H1 (cell line): ENCODE results near the gene BCKDHB. TPM values are rescaled to one million over a fixed set of nuclear protein-coding genes. Genes with fewer than 3 reads are reported as not detected.

Source experiments
- CTCF ChIA-PET: fragments of 300-600 bp; sonication (Branson Sonifier 250); formaldehyde crosslinking; loops from one replicate; lab custom pipeline; 2021; ENCODE audit not compliant: partially characterized antibody; lab: Charles Lee
- POLR2A ChIA-PET: fragments of 300-600 bp; sonication (Branson Sonifier 250); formaldehyde crosslinking; loops from one replicate; lab custom pipeline; 2021; ENCODE audit warnings: inconsistent platforms; ENCODE audit not compliant: partially characterized antibody; lab: Charles Lee
- DNase-seq, 2 experiments: peaks; one replicate each; pipeline versions ENCODE4 v3.0.0 to v3.0.0-alpha.2; 2010 to 2022; ENCODE audit warnings: low spot score in 2 of 2, low read depth in 1 of 2, mixed read lengths in 1 of 2
- FAIRE-seq: peaks from 2 replicates; lab custom pipeline; 2011; peaks lifted over from hg19 to GRCh38; lab: Jason Lieb, UNC
- H2AFZ ChIP-seq: 2 replicates; pipeline ENCODE4 v1.8.1; 2012; ENCODE audit warnings: low read length, inconsistent platforms
- H2AK5ac ChIP-seq: 2 replicates; pipeline ENCODE4 v1.6.1; 2013; ENCODE audit warnings: low read depth, low read length
- H2BK120ac ChIP-seq: replicated peaks from 2 replicates; pipeline ENCODE3; 2013; ENCODE audit warnings: low read depth, low read length, inconsistent platforms
- H2BK12ac ChIP-seq: 2 replicates; pipeline ENCODE4 v1.6.1; 2013; ENCODE audit warnings: low read depth, low read length
- H2BK15ac ChIP-seq: 2 replicates; pipeline ENCODE4 v1.6.1; 2013; ENCODE audit warnings: low read length
- H2BK20ac ChIP-seq: 2 replicates; pipeline ENCODE4 v1.6.1; 2013; ENCODE audit warnings: low read length
- H2BK5ac ChIP-seq: 2 replicates; pipeline ENCODE4 v1.6.1; 2013; ENCODE audit warnings: low read depth, low read length
- H3K14ac ChIP-seq: 2 replicates; pipeline ENCODE4 v1.6.1; 2013; ENCODE audit warnings: inconsistent platforms; ENCODE audit not compliant: insufficient read length
- H3K18ac ChIP-seq: 2 replicates; pipeline ENCODE4 v1.6.1; 2013; ENCODE audit warnings: low read length; ENCODE audit errors: extremely low read depth
- H3K23ac ChIP-seq: 2 replicates; pipeline ENCODE4 v1.6.1; 2013; ENCODE audit warnings: inconsistent platforms; ENCODE audit not compliant: insufficient read length
- H3K23me2 ChIP-seq: 2 replicates; pipeline ENCODE4 v1.6.1; 2013; ENCODE audit warnings: low read depth, low read length
- H3K27ac ChIP-seq: 2 replicates; pipeline ENCODE4 v1.6.1; 2011; ENCODE audit warnings: low read depth, low read length, inconsistent platforms
- H3K27me3 ChIP-seq, 4 experiments: replicated peaks in 1 of 4; 1 replicate in 1 of 4; 2 replicates in 3 of 4; pipeline versions ENCODE4 v1.6.1 to v1.8.1; 2011 to 2013; ENCODE audit warnings: low read length in 3 of 4, mild to moderate bottlenecking in 3 of 4, inconsistent platforms in 2 of 4, mixed read lengths in 2 of 4, moderate library complexity in 1 of 4; ENCODE audit not compliant: control insufficient read depth in 3 of 4, insufficient read depth in 3 of 4; ENCODE audit errors: extremely low read depth in 1 of 4
- H3K36me3 ChIP-seq, 4 experiments: 2 replicates each; pipeline versions ENCODE4 v1.6.1 to v1.8.1; 2011 to 2013; ENCODE audit warnings: mild to moderate bottlenecking in 4 of 4, low read length in 3 of 4, moderate library complexity in 2 of 4, control low read depth in 1 of 4, inconsistent platforms in 1 of 4; ENCODE audit not compliant: insufficient read depth in 4 of 4, control insufficient read depth in 2 of 4
- H3K4ac ChIP-seq: replicated peaks from 2 replicates; pipeline ENCODE3; 2013; ENCODE audit warnings: low read length, low read depth, mixed read lengths, inconsistent platforms; ENCODE audit not compliant: insufficient read length
- H3K4me1 ChIP-seq, 4 experiments: replicated peaks in 1 of 4; 1 replicate in 1 of 4; 2 replicates in 3 of 4; pipeline versions ENCODE4 v1.6.1 to v1.8.1; 2011 to 2013; ENCODE audit warnings: low read length in 3 of 4, inconsistent platforms in 2 of 4, mixed read lengths in 1 of 4; ENCODE audit not compliant: insufficient read depth in 4 of 4, control insufficient read depth in 3 of 4
- H3K4me2 ChIP-seq, 2 experiments: 2 replicates each; pipeline versions ENCODE4 v1.6.1 to v1.8.1; 2011 to 2013; ENCODE audit warnings: low read depth in 2 of 2, low read length in 2 of 2, control low read depth in 1 of 2, inconsistent platforms in 1 of 2, mild to moderate bottlenecking in 1 of 2; ENCODE audit not compliant: insufficient read depth in 1 of 2
- H3K4me3 ChIP-seq, 4 experiments: fragments of 200-600, 300-600 bp in 1 of 4; sonication (generic), shearing (Covaris generic), sonication (Bioruptor Twin) in 1 of 4; 2 replicates each; pipeline versions ENCODE4 v1.5.1 to v1.8.1; 2011 to 2016; ENCODE audit warnings: low read length in 4 of 4, low read depth in 3 of 4, control low read depth in 2 of 4, inconsistent platforms in 2 of 4, mild to moderate bottlenecking in 2 of 4, mixed read lengths in 1 of 4, moderate library complexity in 1 of 4; ENCODE audit not compliant: insufficient read depth in 2 of 4; ENCODE audit errors: extremely low read depth in 1 of 4
- H3K56ac ChIP-seq: replicated peaks from 2 replicates; pipeline ENCODE3; 2013; ENCODE audit warnings: low read depth, mild to moderate bottlenecking, mixed read lengths, low read length, inconsistent platforms; ENCODE audit not compliant: insufficient read length
- H3K79me1 ChIP-seq: 2 replicates; pipeline ENCODE4 v1.6.1; 2013; ENCODE audit warnings: low read depth, low read length, control low read depth
- H3K79me2 ChIP-seq, 2 experiments: 2 replicates each; pipeline versions ENCODE4 v1.6.1 to v1.8.1; 2012 to 2013; ENCODE audit warnings: low read length in 2 of 2, mild to moderate bottlenecking in 2 of 2, inconsistent platforms in 1 of 2; ENCODE audit not compliant: insufficient read depth in 2 of 2, control insufficient read depth in 1 of 2
- H3K9ac ChIP-seq, 4 experiments: replicated peaks in 1 of 4; 1 replicate in 1 of 4; 2 replicates in 3 of 4; pipeline versions ENCODE4 v1.6.1 to v1.8.1; 2011 to 2013; ENCODE audit warnings: low read depth in 3 of 4, low read length in 3 of 4, control low read depth in 2 of 4, mild to moderate bottlenecking in 2 of 4, moderate library complexity in 2 of 4, inconsistent platforms in 1 of 4; ENCODE audit errors: extremely low read depth in 1 of 4
- H3K9me3 ChIP-seq, 2 experiments: 2 replicates each; pipeline versions ENCODE4 v1.6.1 to v1.8.1; 2012 to 2013; ENCODE audit warnings: mild to moderate bottlenecking in 2 of 2, moderate library complexity in 2 of 2, control low read depth in 1 of 2, inconsistent platforms in 1 of 2, low read depth in 1 of 2, low read length in 1 of 2, mixed read lengths in 1 of 2; ENCODE audit not compliant: insufficient read depth in 2 of 2
- H4K20me1 ChIP-seq, 2 experiments: replicated peaks in 1 of 2; 2 replicates each; pipeline versions ENCODE3 to v1.8.1; 2011 to 2013; ENCODE audit warnings: inconsistent platforms in 2 of 2, low read length in 2 of 2, mild to moderate bottlenecking in 1 of 2; ENCODE audit not compliant: insufficient read depth in 2 of 2, control insufficient read depth in 1 of 2
- H4K5ac ChIP-seq: 2 replicates; pipeline ENCODE4 v1.6.1; 2013; ENCODE audit warnings: low read length, low read depth, mixed read lengths, inconsistent platforms; ENCODE audit not compliant: insufficient read length
- H4K8ac ChIP-seq: 2 replicates; pipeline ENCODE4 v1.8.0; 2013; ENCODE audit warnings: mild to moderate bottlenecking, moderate library complexity, low read length, inconsistent platforms; ENCODE audit not compliant: insufficient read depth; ENCODE audit errors: extremely low read depth
- H4K91ac ChIP-seq: replicated peaks from 2 replicates; pipeline ENCODE3; 2013; ENCODE audit warnings: low read length, mixed read lengths, inconsistent platforms; ENCODE audit not compliant: insufficient read length
- CBX5 ChIP-seq: fragments of 300-800, 300-1000 bp; sonication (generic); IDR thresholded peaks from 2 replicates; pipeline ENCODE4 v1.7.1; 2016; ENCODE audit warnings: antibody characterized with exemption, low read length, low read depth
- GTF2F1 ChIP-seq: IDR thresholded peaks from 2 replicates; pipeline ENCODE4 v1.6.1; 2012; ENCODE audit warnings: low read depth, low read length, improper control_type of control experiment, borderline replicate concordance
- JUND ChIP-seq: IDR thresholded peaks from 2 replicates; pipeline ENCODE4 v1.6.1; 2011; ENCODE audit warnings: mild to moderate bottlenecking, improper control_type of control experiment, low read length
- KDM1A ChIP-seq: fragments of 200-600, 300-600 bp; sonication (generic); IDR thresholded peaks from 2 replicates; pipeline ENCODE4 v1.7.1; 2016; ENCODE audit warnings: mild to moderate bottlenecking, low read length, borderline replicate concordance
- SUZ12 ChIP-seq: fragments of 200-600 bp; sonication (generic); IDR thresholded peaks from 2 replicates; pipeline ENCODE4 v1.6.1; 2012; ENCODE audit warnings: mild to moderate bottlenecking, inconsistent platforms, low read length, moderate library complexity, mixed read lengths
- TAF7 ChIP-seq: optimal IDR thresholded peaks from 2 replicates; pipeline ENCODE3; 2011; ENCODE audit warnings: low read depth, mild to moderate bottlenecking, inconsistent platforms, low read length, moderate library complexity, borderline replicate concordance
- YY1 ChIP-seq: IDR thresholded peaks from 2 replicates; pipeline ENCODE4 v1.6.1; 2011; ENCODE audit warnings: low read depth, mild to moderate bottlenecking, low read length
- WGBS, 2 experiments: shearing (Covaris generic) in 1 of 2; methylation state at CpG; one replicate each; pipeline versions ENCODE4 v1.1.6 to v1.1.7; 2013 to 2015; ENCODE audit warnings: low lambda C conversion rate in 2 of 2, mixed read lengths in 2 of 2, inconsistent platforms in 1 of 2, low coverage in 1 of 2, missing lambda C conversion rate in 1 of 2; ENCODE audit not compliant: insufficient replicate concordance in 2 of 2, insufficient coverage in 1 of 2, insufficient read length in 1 of 2; ENCODE audit errors: extremely low coverage in 1 of 2, missing lambda C conversion rate in 1 of 2; 5-methylcytosine and 5-hydroxymethylcytosine counted together
- polyA plus RNA-seq, 7 experiments: library from polyadenylated mRNA; depleted of rRNA in 3 of 7; stranded (reverse) in 5 of 7; unstranded in 2 of 7; fragments of >200 nt in 5 of 7; fragments of 200-250 nt in 2 of 7; gene quantifications; 1 replicate in 5 of 7; 2 replicates in 1 of 7; 4 replicates in 1 of 7; pipeline versions ENCODE4 v1.2.1 to v1.2.3, GENCODE V29; 2011 to 2013; ENCODE audit warnings: missing spikeins in 2 of 7, mixed read lengths in 2 of 7
- total RNA-seq: library from RNA; stranded (reverse); fragmentation: NEBNext Ultra II Directional; extraction: Animal tissue kit (Norgen Biotek cat#: 25700); gene quantifications from 2 replicates; pipeline ENCODE4 v1.2.1, GENCODE V29; 2021

The BCKDHB gene
- total and polyA plus RNA-seq, 2 of the 8 experiments (the other 6 are each of a cell fraction or from before 2014, with no cell fraction given) = 22.1 to 30.8 TPM

GRCh38 chr6:80263585-80263984, 157.1 kb downstream of the BCKDHB start:
- no peak overlapping the region for H3K4me3 ChIP-seq
- no peak overlapping the region for H2BK120ac ChIP-seq
- no peak overlapping the region for H3K23ac ChIP-seq
- ChIA-PET POLR2A (no interaction called here), CTCF (no interaction called here)
- no peak overlapping the region for H2BK5ac ChIP-seq
- H2BK20ac ChIP-seq = no peak overlapping the region
- H2AFZ ChIP-seq = no peak overlapping the region
- no peak overlapping the region for H2BK12ac ChIP-seq
- H3K9me3 ChIP-seq = no peaks in the 10 kb centered on the region
- no peak overlapping the region for H3K27ac ChIP-seq
- H3K14ac ChIP-seq = no peak overlapping the region
- H3K79me1 ChIP-seq = no peaks in the 10 kb centered on the region
- H3K4ac ChIP-seq = no peak overlapping the region
- H3K18ac ChIP-seq = no peak overlapping the region
- no peak overlapping the region for H4K91ac ChIP-seq
- no peak overlapping the region for H2AK5ac ChIP-seq
- H3K23me2 ChIP-seq = no peaks in the 10 kb centered on the region
- H3K4me2 ChIP-seq = no peak overlapping the region
- no peaks in the 10 kb centered on the region for H4K20me1 ChIP-seq
- 88% methylated on average over 3 of the region's 3 CpGs; no CpG with 5 or more reads in 1 of the 2 experiments for WGBS, 2 experiments
- H2BK15ac ChIP-seq = no peak overlapping the region
- H3K9ac ChIP-seq = no peak overlapping the region
- no peak overlapping the region for H3K56ac ChIP-seq
- no peak for DNase-seq
- no peak overlapping the region for H4K5ac ChIP-seq
- H3K79me2 ChIP-seq = no peaks in the 10 kb centered on the region
- H4K8ac ChIP-seq = no peak overlapping the region
- H3K4me1 ChIP-seq = no peaks in the 10 kb centered on the region
- no peaks in the 10 kb centered on the region for H3K36me3 ChIP-seq
- H3K27me3 ChIP-seq = no peaks in the 10 kb centered on the region
- FAIRE-seq = no peak
- no peak for TF ChIP-seq GTF2F1
- TF ChIP-seq JUND = no peak
- TF ChIP-seq SUZ12 = no peak
- no peak for TF ChIP-seq KDM1A
- no peak for TF ChIP-seq YY1
- TF ChIP-seq TAF7 = no peak
- no peak for TF ChIP-seq CBX5
